OCI-LY1 (cell line): Measurements from ENCODE around the gene CHCHD6.
"Not testable (repeated sequence)": the region's sequence is repeated elsewhere in the genome, so short reads cannot be mapped to it uniquely, and the experiment has no call there.

ENCODE experiments used
- H2AFZ ChIP-seq: fragments of 200-600 bp; sonication (generic), shearing (Covaris generic); 2 replicates; pipeline ENCODE4 v1.6.0; 2014; ENCODE audit warnings: antibody characterized with exemption, mild to moderate bottlenecking, low read length
- H3F3A ChIP-seq: fragments of 200-600 bp; sonication (generic), shearing (Covaris generic); 2 replicates; pipeline ENCODE4 v1.6.0; 2014; ENCODE audit warnings: mild to moderate bottlenecking, antibody characterized with exemption, low read length, moderate library complexity; ENCODE audit not compliant: insufficient read depth
- H3K27ac ChIP-seq: fragments of 200-600 bp; sonication (generic); 2 replicates; pipeline ENCODE4 v1.5.1; 2014; ENCODE audit warnings: low read length, mixed run types, mild to moderate bottlenecking, low read depth; ENCODE audit not compliant: poor library complexity, severe bottlenecking
- H3K27me3 ChIP-seq: fragments of 200-600 bp; sonication (generic); 2 replicates; pipeline ENCODE4 v1.6.0; 2014; ENCODE audit warnings: antibody characterized with exemption, mild to moderate bottlenecking, low read length, moderate library complexity; ENCODE audit not compliant: insufficient read depth
- H3K36me3 ChIP-seq: fragments of 200-600 bp; sonication (generic); 2 replicates; pipeline ENCODE4 v1.6.1; 2014; ENCODE audit warnings: mild to moderate bottlenecking, antibody characterized with exemption, low read length, moderate library complexity, mixed read lengths; ENCODE audit not compliant: insufficient read depth
- H3K4me1 ChIP-seq: fragments of 200-600 bp; sonication (generic); 2 replicates; pipeline ENCODE4 v1.5.1; 2014; ENCODE audit warnings: mild to moderate bottlenecking, low read length, moderate library complexity; ENCODE audit not compliant: insufficient read depth, severe bottlenecking
- H3K4me2 ChIP-seq: fragments of 200-600 bp; sonication (generic), shearing (Covaris generic); 2 replicates; pipeline ENCODE4 v1.6.1; 2014; ENCODE audit warnings: low read length
- H3K4me3 ChIP-seq: fragments of 200-600 bp; sonication (generic); 2 replicates; pipeline ENCODE4 v1.5.1; 2014; ENCODE audit warnings: low read length, low read depth, mild to moderate bottlenecking, mixed read lengths; ENCODE audit not compliant: poor library complexity, severe bottlenecking
- H3K79me2 ChIP-seq: fragments of 200-600 bp; shearing (Covaris generic); 2 replicates; pipeline ENCODE4 v1.6.1; 2016; ENCODE audit warnings: mixed run types, low read length, mixed read lengths; ENCODE audit not compliant: insufficient read depth
- H3K9ac ChIP-seq: fragments of 200-600 bp; sonication (generic), shearing (Covaris generic); 2 replicates; pipeline ENCODE4 v1.6.1; 2014; ENCODE audit warnings: mild to moderate bottlenecking, low read length, mixed read lengths
- H3K9me2 ChIP-seq: fragments of 200-600 bp; sonication (generic), shearing (Covaris generic); 2 replicates; pipeline ENCODE4 v1.6.1; 2014; ENCODE audit warnings: low read depth, mild to moderate bottlenecking, low read length, mixed read lengths
- H3K9me3 ChIP-seq: fragments of 200-600 bp; shearing (Covaris generic); 2 replicates; pipeline ENCODE4 v1.6.1; 2014; ENCODE audit warnings: low read length, mixed read lengths
- H4K20me1 ChIP-seq: fragments of 200-600 bp; sonication (generic), shearing (Covaris generic); 2 replicates; pipeline ENCODE4 v1.6.0; 2016; ENCODE audit warnings: mild to moderate bottlenecking, low read length; ENCODE audit not compliant: insufficient read depth
- CTCF ChIP-seq: fragments of 200-600 bp; sonication (generic), shearing (Covaris generic); IDR thresholded peaks from 2 replicates; pipeline ENCODE4 v1.5.1; 2017; ENCODE audit warnings: mild to moderate bottlenecking, antibody characterized with exemption, low read length, moderate library complexity, mixed read lengths
- EZH2 ChIP-seq: fragments of 200-600 bp; sonication (generic), shearing (Covaris generic); IDR thresholded peaks from 2 replicates; pipeline ENCODE4 v1.8.0; 2017; ENCODE audit warnings: borderline replicate concordance, mixed run types, mild to moderate bottlenecking, antibody characterized with exemption, low read length, moderate library complexity, mixed read lengths

Gene CHCHD6

GRCh38 chr3:126799099-126799498, 95.1 kb downstream of the CHCHD6 start:
- H3K27ac ChIP-seq: no peak overlapping the region
- H3K4me2 ChIP-seq: no peak overlapping the region
- no peaks in the 10 kb centered on the region for H3K79me2 ChIP-seq
- H3K9ac ChIP-seq: no peak overlapping the region
- TF ChIP-seq CTCF (no peak), EZH2 (no peak)
- H3K27me3 ChIP-seq: no peaks in the 10 kb centered on the region
- no peak overlapping the region for H3K4me3 ChIP-seq
- no peak overlapping the region for H2AFZ ChIP-seq
- H4K20me1 ChIP-seq: no peaks in the 10 kb centered on the region
- no peaks in the 10 kb centered on the region for H3K9me2 ChIP-seq
- no peaks in the 10 kb centered on the region for H3K36me3 ChIP-seq
- no peaks in the 10 kb centered on the region for H3K4me1 ChIP-seq
- H3K9me3 ChIP-seq: no peaks in the 10 kb centered on the region
- H3F3A ChIP-seq: no peaks in the 10 kb centered on the region

DNA sequence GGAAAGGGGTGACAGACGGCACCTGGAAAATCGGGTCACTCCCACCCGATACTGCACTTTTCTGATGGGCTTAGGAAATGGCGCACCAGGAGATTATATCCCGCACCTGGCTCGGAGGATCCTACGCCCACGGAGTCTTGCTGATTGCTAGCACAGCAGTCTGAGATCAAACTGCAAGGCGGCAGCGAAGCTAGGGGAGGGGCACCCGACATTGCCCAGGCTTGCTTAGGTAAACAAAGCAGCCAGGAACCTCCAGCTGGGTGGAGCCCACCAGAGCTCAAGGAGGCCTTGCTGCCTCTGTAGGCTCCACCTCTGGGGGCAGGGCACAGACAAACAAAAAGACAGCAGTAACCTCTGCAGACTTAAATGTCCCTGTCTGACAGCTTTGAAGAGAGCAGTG, 97.3 kb downstream of the CHCHD6 start:
- not testable (repeated sequence) for H2AFZ ChIP-seq, H3K36me3 ChIP-seq, H3K9me3 ChIP-seq, H3K27me3 ChIP-seq, H3F3A ChIP-seq, H4K20me1 ChIP-seq, H3K4me2 ChIP-seq, H3K4me3 ChIP-seq, H3K27ac ChIP-seq, H3K9ac ChIP-seq, H3K79me2 ChIP-seq, H3K4me1 ChIP-seq, H3K9me2 ChIP-seq

DNA sequence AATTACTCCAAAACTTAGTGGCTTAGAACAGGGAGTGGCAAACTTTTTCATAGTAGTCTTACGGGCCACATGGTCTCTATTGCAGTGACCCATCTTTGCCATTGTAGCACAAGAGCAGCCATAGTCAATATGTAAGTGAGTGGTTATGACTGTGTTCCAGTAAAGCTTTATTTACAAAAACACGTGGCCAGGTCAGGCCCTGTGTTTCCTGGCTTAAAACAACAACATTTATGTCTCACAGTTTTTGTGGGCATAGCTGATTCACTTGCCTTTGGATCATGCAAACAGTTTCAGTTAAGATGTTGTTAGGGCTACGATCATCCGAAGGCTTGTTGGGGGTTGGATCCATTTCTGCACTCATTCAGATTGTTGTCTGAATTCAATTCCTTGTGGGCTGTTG, 103.8 kb downstream of the CHCHD6 start:
- Histone ChIP-seq H3K9ac (no peak overlapping the region), H3K27ac (no peak overlapping the region), H3K36me3 (no peaks in the 10 kb centered on the region), H3F3A (no peaks in the 10 kb centered on the region), H2AFZ (no peak overlapping the region), H3K9me2 (no peaks in the 10 kb centered on the region), H3K4me2 (no peak overlapping the region), H3K27me3 (no peaks in the 10 kb centered on the region), H3K79me2 (no peaks in the 10 kb centered on the region), H3K4me1 (no peaks in the 10 kb centered on the region), H3K4me3 (no peak overlapping the region), H3K9me3 (no peaks in the 10 kb centered on the region), H4K20me1 (no peaks in the 10 kb centered on the region)
- TF ChIP-seq CTCF (no peak), EZH2 (no peak)

GRCh38 chr3:126811530-126811929, 107.5 kb downstream of the CHCHD6 start:
- Histone ChIP-seq H3K9ac (no peak overlapping the region), H3K27ac (no peak overlapping the region), H3K9me2 (no peaks in the 10 kb centered on the region), H4K20me1 (no peaks in the 10 kb centered on the region), H3K4me3 (no peak overlapping the region), H3K79me2 (no peaks in the 10 kb centered on the region), H2AFZ (no peak overlapping the region), H3K9me3 (no peaks in the 10 kb centered on the region), H3F3A (no peaks in the 10 kb centered on the region), H3K36me3 (no peaks in the 10 kb centered on the region), H3K4me1 (no peaks in the 10 kb centered on the region), H3K4me2 (no peak overlapping the region), H3K27me3 (no peaks in the 10 kb centered on the region)
- TF ChIP-seq EZH2 (no peak), CTCF (no peak)
